Mammary epithelial cell (primary cell): ENCODE data around the gene REXO1.

ENCODE experiments used
- CTCF ChIP-seq, 2 donors: IDR thresholded peaks in 1 of 2; conservative IDR thresholded peaks in 1 of 2; 2 replicates each; pipeline ENCODE4 v1.5.1; 2011 to 2012; ENCODE audit warnings: inconsistent platforms in 2 of 2, low read length in 2 of 2, mild to moderate bottlenecking in 2 of 2, control low read depth in 1 of 2, low read depth in 1 of 2; ENCODE audit not compliant: insufficient read depth in 1 of 2; ENCODE audit errors: extremely low read depth in 1 of 2
- EZH2 ChIP-seq: IDR thresholded peaks from 2 replicates; pipeline ENCODE4 v1.6.1; 2012; ENCODE audit warnings: low read length, inconsistent platforms, borderline replicate concordance

GRCh38 chr19:1856698-1857603 is 8.7 kb upstream of the REXO1 start:
- TF ChIP-seq EZH2: no peak
- no peak for TF ChIP-seq CTCF (conservative IDR thresholded peaks at IDR 0.05 in 1 of 2, IDR thresholded peaks at IDR 0.05 in 1 of 2; ENCODE audit: extremely low read depth in 1 of 2, insufficient read depth in 1 of 2, low read depth in 1 of 2, low read length in 2 of 2)
